ENCODE measurements around the gene BRD2. TPM values are rescaled to one million over a fixed set of nuclear protein-coding genes. Genes with fewer than 3 reads are reported as not detected.

The BRD2 gene
- total and polyA plus RNA-seq, 5 donors from 2014 or later, result 43.9 to 425 (median 55.8) TPM

DNA sequence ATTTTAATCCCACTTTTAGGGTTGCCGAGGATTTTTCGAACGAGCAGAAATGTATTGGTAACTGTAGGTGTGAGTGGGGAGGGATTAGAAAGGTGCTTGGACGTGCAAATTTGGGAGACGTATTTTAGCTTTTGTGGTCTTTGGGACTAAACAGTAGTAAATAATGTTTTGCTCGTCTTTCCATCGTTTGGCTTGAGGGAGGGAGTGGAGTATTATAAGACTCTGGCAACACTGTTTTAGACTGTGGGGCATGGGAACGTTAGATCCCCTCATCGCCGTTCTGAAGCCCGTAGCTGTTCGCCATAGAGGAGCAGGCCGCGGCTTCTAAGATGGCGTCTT is 2.8 kb downstream of the BRD2 start:
- H3K27ac Mint-ChIP-seq, result peak overlapping the region; percentile 99 to 100 (median 100)

DNA sequence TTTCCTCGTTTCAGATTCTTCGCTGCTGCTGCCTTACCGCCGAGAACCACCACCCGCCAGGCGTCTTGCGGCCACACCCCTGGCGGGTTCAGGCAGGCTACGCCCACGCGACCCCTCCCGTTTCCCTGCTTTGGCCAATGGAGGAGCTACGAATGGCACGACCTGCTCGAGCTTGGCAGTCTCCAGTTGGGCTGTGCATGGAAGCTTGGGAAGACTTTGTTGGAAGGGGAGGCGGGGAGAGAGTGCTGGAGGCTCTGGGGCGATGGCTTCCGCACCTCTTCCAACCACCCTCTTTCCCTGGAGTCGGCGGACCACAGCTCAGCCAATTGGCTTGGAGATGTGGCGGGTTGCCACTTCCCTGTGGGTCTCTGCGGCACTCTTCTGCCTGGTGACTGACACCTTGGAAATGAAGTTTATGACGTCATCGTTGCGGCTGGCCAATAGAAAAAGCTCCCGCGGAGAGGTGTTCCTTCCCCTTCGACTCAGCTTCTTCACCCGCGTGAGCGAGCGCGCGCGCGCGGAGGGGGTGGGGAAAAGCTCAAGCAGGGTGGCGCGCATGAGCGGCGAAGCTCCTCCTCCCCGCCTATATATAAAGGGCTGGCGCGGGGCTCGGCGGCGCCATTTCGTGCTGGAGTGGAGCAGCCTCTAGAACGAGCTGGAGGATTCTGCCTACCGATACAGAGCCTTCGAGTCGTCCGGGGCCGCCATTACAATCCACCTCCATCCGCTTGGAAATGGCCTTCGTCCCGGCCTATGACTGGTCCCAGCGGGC is 3.4 kb downstream of the BRD2 start:
- peaks cover 40% of the 10 kb centered on the region for H3K36me3 Mint-ChIP-seq
- Histone ChIP-seq H3K27me3 (ENCODE audit: control insufficient read depth, insufficient read depth, low read length) (no peaks in the 10 kb centered on the region), H3K9me3 (ENCODE audit: control insufficient read depth in 2 of 2, low read length in 2 of 2) (no peaks in the 10 kb centered on the region), H3K4me1 (ENCODE audit: control insufficient read depth, insufficient read depth, low read length, poor library complexity, severe bottlenecking) (peaks cover 70% of the 10 kb centered on the region), H3K27ac (ENCODE audit: insufficient read depth, low read length, poor library complexity, severe bottlenecking) (peak overlapping the region; percentile 98), H3K36me3 (ENCODE audit: control insufficient read depth, insufficient read depth, low read length) (peaks cover 27% of the 10 kb centered on the region), H3K4me3 (ENCODE audit: low read depth, low read length) (peak overlapping the region; percentile 100)
- H3K4me3 Mint-ChIP-seq, result peak overlapping the region; percentile 98 to 99 (median 99)
- peak overlapping the region; percentile 99 to 100 (median 100) for H3K27ac Mint-ChIP-seq
- peaks cover 22% of the 10 kb centered on the region for H3K27me3 Mint-ChIP-seq
- peaks cover 15 to 42% (median 33%) of the 10 kb centered on the region in 4 donors for H3K4me1 Mint-ChIP-seq
- DNase-seq (peak; percentile 100), ATAC-seq (ENCODE audit: low read depth in 2 of 2) (peak; percentile 58 to 62)
- peaks cover 0 to 3% (median 0%) of the 10 kb centered on the region in 7 donors for H3K9me3 Mint-ChIP-seq

More for the DNA sequence above, 2.8 kb downstream of the BRD2 start:
- H3K36me3 Mint-ChIP-seq, result peaks cover 34% of the 10 kb centered on the region
- no peak for ATAC-seq (ENCODE audit: low read depth in 2 of 2)
- peaks cover 0 to 3% (median 0%) of the 10 kb centered on the region in 7 donors for H3K9me3 Mint-ChIP-seq
- peaks cover 70% of the 10 kb centered on the region for H3K4me1 ChIP-seq (ENCODE audit: control insufficient read depth, insufficient read depth, low read length, poor library complexity, severe bottlenecking)
- H3K4me3 Mint-ChIP-seq, result peak overlapping the region; percentile 98 to 99 (median 99)
- H3K4me1 Mint-ChIP-seq, result peaks cover 19 to 42% (median 31%) of the 10 kb centered on the region in 4 donors
- H3K27me3 Mint-ChIP-seq, result peaks cover 22% of the 10 kb centered on the region
- H3K4me3 ChIP-seq (ENCODE audit: low read depth, low read length), result peak overlapping the region; percentile 100
- no peaks in the 10 kb centered on the region for H3K27me3 ChIP-seq (ENCODE audit: control insufficient read depth, insufficient read depth, low read length)
- DNase-seq, result no peak
- H3K36me3 ChIP-seq (ENCODE audit: control insufficient read depth, insufficient read depth, low read length), result peaks cover 21% of the 10 kb centered on the region
- H3K9me3 ChIP-seq (ENCODE audit: control insufficient read depth in 2 of 2, low read length in 2 of 2), result no peaks in the 10 kb centered on the region
- peak overlapping the region; percentile 98 for H3K27ac ChIP-seq (ENCODE audit: insufficient read depth, low read length, poor library complexity, severe bottlenecking)

DNA sequence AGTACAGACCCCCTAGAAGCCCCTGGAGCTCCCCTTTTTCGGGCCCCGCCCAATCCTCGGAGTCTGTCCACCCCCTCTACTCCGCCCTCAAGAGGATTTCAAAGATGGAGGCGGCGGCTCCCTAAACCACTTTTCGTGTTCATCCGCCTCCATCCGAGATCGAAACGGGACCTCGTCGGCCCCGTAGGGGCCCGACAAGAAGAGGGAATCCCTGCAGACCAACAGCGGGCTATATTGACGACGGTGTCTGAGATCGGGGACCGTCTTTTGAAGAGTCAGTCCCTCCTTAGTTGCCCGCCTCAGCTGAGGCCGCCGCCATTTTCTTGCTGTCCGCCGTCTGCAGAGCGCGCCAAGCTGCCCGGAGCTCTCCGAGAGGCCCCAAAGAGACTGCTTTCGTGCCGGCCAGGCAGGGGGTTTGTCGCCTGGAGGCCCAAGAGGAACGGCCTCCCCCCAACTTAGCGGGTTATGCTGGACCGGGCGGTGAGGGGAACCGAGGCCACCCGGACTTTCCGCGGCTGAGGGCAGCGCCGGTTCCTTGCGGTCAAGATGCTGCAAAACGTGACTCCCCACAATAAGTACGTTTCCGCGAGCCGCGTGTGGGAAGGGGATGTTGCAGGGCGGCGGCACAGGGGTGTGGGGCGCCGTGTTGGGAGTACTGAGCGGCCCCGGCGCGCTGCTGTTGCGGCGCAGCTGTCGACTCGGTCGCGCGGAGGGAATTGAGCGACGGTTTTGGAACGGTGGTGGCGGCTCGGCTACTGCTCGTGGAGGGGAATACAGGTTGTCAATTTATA is 4.2 kb downstream of the BRD2 start:
- Histone ChIP-seq H3K36me3 (ENCODE audit: control insufficient read depth, insufficient read depth, low read length) (peaks cover 34% of the 10 kb centered on the region), H3K4me3 (ENCODE audit: low read depth, low read length) (peak overlapping the region; percentile 100), H3K27me3 (ENCODE audit: control insufficient read depth, insufficient read depth, low read length) (no peaks in the 10 kb centered on the region), H3K9me3 (ENCODE audit: control insufficient read depth in 2 of 2, low read length in 2 of 2) (no peaks in the 10 kb centered on the region), H3K27ac (ENCODE audit: insufficient read depth, low read length, poor library complexity, severe bottlenecking) (peak overlapping the region; percentile 98), H3K4me1 (ENCODE audit: control insufficient read depth, insufficient read depth, low read length, poor library complexity, severe bottlenecking) (peaks cover 69% of the 10 kb centered on the region)
- H3K36me3 Mint-ChIP-seq, result peaks cover 46% of the 10 kb centered on the region
- H3K4me3 Mint-ChIP-seq, result peak overlapping the region; percentile 98 to 99 (median 99)
- peaks cover 22% of the 10 kb centered on the region for H3K27me3 Mint-ChIP-seq
- ATAC-seq (ENCODE audit: low read depth in 2 of 2) (peak; percentile 0 to 19), DNase-seq (peak; percentile 47 to 69 (median 64))
- H3K27ac Mint-ChIP-seq, result peak overlapping the region; percentile 99 to 100 (median 100)
- H3K4me1 Mint-ChIP-seq, result peaks cover 8 to 42% (median 30%) of the 10 kb centered on the region in 4 donors
- peaks cover 0 to 2% (median 0%) of the 10 kb centered on the region in 7 donors for H3K9me3 Mint-ChIP-seq

DNA sequence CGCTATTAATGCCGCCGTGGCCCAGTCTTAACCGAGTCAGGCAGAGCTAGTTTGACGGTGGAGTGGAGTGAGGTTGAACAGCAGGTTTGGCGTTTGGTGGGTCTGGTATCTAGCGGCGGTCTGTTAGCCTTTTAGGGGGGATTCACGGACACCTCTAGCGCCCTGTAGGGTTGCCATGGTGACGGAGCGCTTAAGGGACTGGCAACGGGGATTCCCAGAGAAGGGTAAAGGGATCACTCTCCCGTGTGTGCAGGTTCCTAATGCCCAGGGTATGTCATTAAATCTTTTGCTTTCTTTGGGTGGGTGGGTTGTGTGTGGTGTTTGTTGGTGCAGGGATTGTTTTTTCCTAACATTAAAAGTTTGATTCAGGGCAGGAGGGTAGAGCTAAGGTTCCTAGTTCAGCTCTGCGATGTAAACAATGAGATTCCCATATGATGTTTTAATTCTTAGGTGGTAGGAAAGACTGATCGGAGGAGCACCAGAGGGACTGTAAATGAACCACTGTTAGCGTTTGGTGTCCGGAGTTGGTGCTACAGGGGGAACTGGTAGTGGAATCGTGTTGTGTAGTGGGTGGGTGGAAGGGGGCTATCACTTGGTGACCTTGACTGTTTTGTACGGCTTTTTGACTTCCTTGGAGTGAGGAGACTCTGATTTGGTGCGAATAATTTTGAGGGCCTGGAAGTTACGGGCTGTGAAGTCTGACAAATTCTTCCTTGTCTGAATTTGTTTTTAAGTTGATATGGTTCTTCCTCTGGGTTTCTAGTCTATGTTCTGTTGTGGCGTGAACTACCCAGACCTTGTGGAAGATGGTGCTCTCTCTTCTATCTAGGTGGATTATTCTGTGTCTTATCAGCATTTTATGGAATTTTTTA is 5.0 kb downstream of the BRD2 start:
- peaks cover 55% of the 10 kb centered on the region for H3K36me3 Mint-ChIP-seq
- H3K27ac Mint-ChIP-seq, result peak overlapping the region; percentile 99 to 100 (median 100)
- peak; percentile 28 to 71 (median 38) for DNase-seq
- ATAC-seq (ENCODE audit: low read depth in 2 of 2), result no peak
- H3K9me3 ChIP-seq (ENCODE audit: control insufficient read depth in 2 of 2, low read length in 2 of 2), result no peaks in the 10 kb centered on the region
- H3K27me3 ChIP-seq (ENCODE audit: control insufficient read depth, insufficient read depth, low read length), result no peaks in the 10 kb centered on the region
- peaks cover 0 to 2% (median 0%) of the 10 kb centered on the region in 7 donors for H3K9me3 Mint-ChIP-seq
- peak overlapping the region; percentile 100 for H3K4me3 ChIP-seq (ENCODE audit: low read depth, low read length)
- peak overlapping the region; percentile 98 for H3K27ac ChIP-seq (ENCODE audit: insufficient read depth, low read length, poor library complexity, severe bottlenecking)
- H3K4me1 Mint-ChIP-seq, result peaks cover 5 to 49% (median 34%) of the 10 kb centered on the region in 4 donors
- H3K27me3 Mint-ChIP-seq, result peaks cover 22% of the 10 kb centered on the region
- peaks cover 66% of the 10 kb centered on the region for H3K4me1 ChIP-seq (ENCODE audit: control insufficient read depth, insufficient read depth, low read length, poor library complexity, severe bottlenecking)
- peak overlapping the region; percentile 98 to 99 (median 99) for H3K4me3 Mint-ChIP-seq
- peaks cover 43% of the 10 kb centered on the region for H3K36me3 ChIP-seq (ENCODE audit: control insufficient read depth, insufficient read depth, low read length)

DNA sequence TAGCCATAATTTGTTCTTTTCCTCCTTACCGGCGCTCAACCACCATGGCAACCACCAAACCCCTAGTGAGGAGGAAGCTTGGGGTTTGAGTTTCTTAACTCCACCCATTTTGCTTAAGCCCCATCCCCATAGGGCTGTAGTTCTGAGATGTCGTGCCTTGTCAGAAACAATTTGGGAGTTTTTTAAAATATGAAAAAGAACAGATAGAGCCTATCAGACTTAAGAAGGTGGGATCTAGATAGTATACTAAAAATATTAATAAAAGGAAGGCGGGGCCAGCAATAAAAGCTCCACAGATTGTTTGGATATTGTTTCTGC is 5.6 kb downstream of the BRD2 start:
- peaks cover 49% of the 10 kb centered on the region for H3K36me3 ChIP-seq (ENCODE audit: control insufficient read depth, insufficient read depth, low read length)
- peaks cover 22% of the 10 kb centered on the region for H3K27me3 Mint-ChIP-seq
- peaks cover 61% of the 10 kb centered on the region for H3K36me3 Mint-ChIP-seq
- ATAC-seq (ENCODE audit: low read depth in 2 of 2) (no peak), DNase-seq (peak; percentile 30 to 77 (median 58))
- peak overlapping the region; percentile 98 for H3K27ac ChIP-seq (ENCODE audit: insufficient read depth, low read length, poor library complexity, severe bottlenecking)
- no peaks in the 10 kb centered on the region for H3K27me3 ChIP-seq (ENCODE audit: control insufficient read depth, insufficient read depth, low read length)
- no peaks in the 10 kb centered on the region for H3K9me3 Mint-ChIP-seq
- H3K4me1 ChIP-seq (ENCODE audit: control insufficient read depth, insufficient read depth, low read length, poor library complexity, severe bottlenecking), result peaks cover 62% of the 10 kb centered on the region
- H3K4me3 Mint-ChIP-seq, result peak overlapping the region; percentile 98 to 99 (median 99)
- H3K4me1 Mint-ChIP-seq, result peaks cover 5 to 53% (median 38%) of the 10 kb centered on the region in 4 donors
- H3K9me3 ChIP-seq (ENCODE audit: control insufficient read depth in 2 of 2, low read length in 2 of 2), result no peaks in the 10 kb centered on the region
- peak overlapping the region; percentile 99 to 100 (median 100) for H3K27ac Mint-ChIP-seq
- peak overlapping the region; percentile 100 for H3K4me3 ChIP-seq (ENCODE audit: low read depth, low read length)

DNA sequence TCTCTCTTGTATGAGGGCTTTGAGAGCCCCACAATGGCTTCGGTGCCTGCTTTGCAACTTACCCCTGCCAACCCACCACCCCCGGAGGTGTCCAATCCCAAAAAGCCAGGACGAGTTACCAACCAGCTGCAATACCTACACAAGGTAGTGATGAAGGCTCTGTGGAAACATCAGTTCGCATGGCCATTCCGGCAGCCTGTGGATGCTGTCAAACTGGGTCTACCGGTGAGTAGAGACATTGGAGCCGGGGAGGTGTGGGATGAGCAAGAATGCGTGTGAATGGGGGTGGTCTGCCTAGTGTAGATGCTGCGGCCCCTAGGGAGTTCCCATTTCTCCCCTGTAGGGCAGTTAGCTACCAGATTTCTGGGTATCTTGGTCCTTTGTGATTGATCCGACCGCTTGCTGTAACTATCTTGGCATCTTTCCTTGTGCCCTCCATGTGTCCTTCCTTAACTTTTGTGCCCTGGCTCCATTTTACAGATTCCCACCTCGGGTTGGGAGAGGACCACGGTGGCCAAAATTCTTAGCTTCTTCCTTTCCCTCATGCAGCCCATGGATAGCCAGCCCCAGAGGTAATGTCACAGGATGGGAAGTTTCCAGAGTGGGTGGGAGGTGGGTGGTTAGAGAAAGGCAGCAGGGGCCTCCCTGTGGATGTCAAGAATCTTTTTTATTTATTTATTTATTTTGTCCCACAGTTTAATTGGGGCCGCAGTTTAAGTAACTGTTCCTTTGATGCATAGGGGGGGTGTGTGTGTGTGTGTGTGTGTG is 6.3 kb downstream of the BRD2 start:
- peak overlapping the region; percentile 100 for H3K4me3 ChIP-seq (ENCODE audit: low read depth, low read length)
- no peak for DNase-seq
- peaks cover 55% of the 10 kb centered on the region for H3K4me1 ChIP-seq (ENCODE audit: control insufficient read depth, insufficient read depth, low read length, poor library complexity, severe bottlenecking)
- H3K9me3 ChIP-seq (ENCODE audit: control insufficient read depth in 2 of 2, low read length in 2 of 2), result no peaks in the 10 kb centered on the region
- H3K27ac Mint-ChIP-seq, result peak overlapping the region; percentile 90 to 100 (median 92)
- H3K27ac ChIP-seq (ENCODE audit: insufficient read depth, low read length, poor library complexity, severe bottlenecking), result peak overlapping the region; percentile 98
- peaks cover 64% of the 10 kb centered on the region for H3K36me3 Mint-ChIP-seq
- H3K27me3 Mint-ChIP-seq, result peaks cover 22% of the 10 kb centered on the region
- H3K4me1 Mint-ChIP-seq, result peaks cover 5 to 59% (median 40%) of the 10 kb centered on the region in 4 donors
- no peaks in the 10 kb centered on the region for H3K9me3 Mint-ChIP-seq
- peak overlapping the region; percentile 98 to 99 (median 99) for H3K4me3 Mint-ChIP-seq
- no peaks in the 10 kb centered on the region for H3K27me3 ChIP-seq (ENCODE audit: control insufficient read depth, insufficient read depth, low read length)
- ATAC-seq (ENCODE audit: low read depth in 2 of 2), result no peak
- peaks cover 56% of the 10 kb centered on the region for H3K36me3 ChIP-seq (ENCODE audit: control insufficient read depth, insufficient read depth, low read length)

Measured in CD4-positive, CD25-positive, alpha-beta regulatory T cell (primary cell).